Adipose tissue (tissue), 3 donors: Measurements from ENCODE around the gene KLF2. TPM values are rescaled to one million over a fixed set of nuclear protein-coding genes. Genes with fewer than 3 reads are reported as not detected.

Source experiments
- H3K27ac ChIP-seq: one replicate; pipeline ENCODE4 v1.5.1; 2013; ENCODE audit warnings: low read depth, low read length
- WGBS, 3 donors: extraction: QIAGEN DNeasy Blood & Tissue Kit; methylation state at CpG; one replicate each; pipeline ENCODE4 v1.1.7; 2013; 5-methylcytosine and 5-hydroxymethylcytosine counted together
- polyA plus RNA-seq, 3 donors: library from polyadenylated mRNA; stranded (reverse); fragments of 200-250 nt; gene quantifications; one replicate each; pipeline ENCODE4 v1.2.3, GENCODE V29; 2013
- donor health status: healthy with polysubstance abuse.
- donor health status: Bipolar disorder and iron deficiency.
- donor health status: healthy.

Gene KLF2
- polyA plus RNA-seq, 3 donors = 16.4 to 136 (median 54.7) TPM

DNA sequence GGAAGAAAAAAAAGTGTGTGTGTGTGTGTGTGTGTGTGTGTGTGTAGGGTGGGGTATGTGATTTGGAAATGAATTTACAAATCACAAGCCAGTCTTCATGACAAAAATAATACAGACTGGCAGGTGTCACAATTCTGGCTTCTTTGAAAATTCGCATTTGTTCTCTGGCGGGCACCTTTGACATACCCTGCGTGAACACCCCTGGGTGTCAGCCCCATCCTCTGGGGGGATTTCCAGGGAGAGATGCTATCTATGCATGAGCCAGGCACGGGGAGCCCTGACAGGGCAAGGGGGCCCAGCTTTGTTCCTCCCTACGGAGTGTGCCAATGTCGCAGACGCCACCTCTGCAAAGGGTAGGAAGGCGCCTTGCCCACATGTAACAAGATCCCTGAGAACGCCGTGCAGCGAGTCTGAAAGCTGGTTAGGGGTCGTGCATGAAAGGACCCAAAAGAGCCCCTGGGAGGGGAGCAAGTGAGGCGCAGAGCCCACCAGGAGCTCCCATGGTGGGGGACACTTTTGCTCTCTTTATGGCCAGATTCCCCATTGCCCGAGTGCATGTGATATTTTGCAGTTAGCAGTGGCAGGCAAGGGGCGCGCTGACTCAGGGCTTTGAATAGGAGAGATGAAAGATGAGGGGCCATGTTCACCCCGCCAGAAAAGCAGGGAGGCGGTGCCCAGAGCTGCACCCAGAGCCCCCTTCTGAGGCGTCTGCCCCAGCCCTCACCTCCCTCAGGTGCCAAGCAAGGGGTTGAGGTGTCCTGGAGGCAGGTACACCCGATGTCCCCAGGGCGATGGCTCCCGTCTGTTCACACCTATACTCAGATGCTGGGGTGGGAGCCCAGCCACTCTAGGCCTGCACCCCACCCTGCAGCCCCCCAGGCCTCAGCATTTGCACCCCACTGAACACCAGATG is 45.3 kb downstream of the KLF2 start:
- no peak overlapping the region for H3K27ac ChIP-seq
- WGBS, 3 donors = 85 to 88% (median 86%) methylated on average over 22 of the region's 22 CpGs

DNA sequence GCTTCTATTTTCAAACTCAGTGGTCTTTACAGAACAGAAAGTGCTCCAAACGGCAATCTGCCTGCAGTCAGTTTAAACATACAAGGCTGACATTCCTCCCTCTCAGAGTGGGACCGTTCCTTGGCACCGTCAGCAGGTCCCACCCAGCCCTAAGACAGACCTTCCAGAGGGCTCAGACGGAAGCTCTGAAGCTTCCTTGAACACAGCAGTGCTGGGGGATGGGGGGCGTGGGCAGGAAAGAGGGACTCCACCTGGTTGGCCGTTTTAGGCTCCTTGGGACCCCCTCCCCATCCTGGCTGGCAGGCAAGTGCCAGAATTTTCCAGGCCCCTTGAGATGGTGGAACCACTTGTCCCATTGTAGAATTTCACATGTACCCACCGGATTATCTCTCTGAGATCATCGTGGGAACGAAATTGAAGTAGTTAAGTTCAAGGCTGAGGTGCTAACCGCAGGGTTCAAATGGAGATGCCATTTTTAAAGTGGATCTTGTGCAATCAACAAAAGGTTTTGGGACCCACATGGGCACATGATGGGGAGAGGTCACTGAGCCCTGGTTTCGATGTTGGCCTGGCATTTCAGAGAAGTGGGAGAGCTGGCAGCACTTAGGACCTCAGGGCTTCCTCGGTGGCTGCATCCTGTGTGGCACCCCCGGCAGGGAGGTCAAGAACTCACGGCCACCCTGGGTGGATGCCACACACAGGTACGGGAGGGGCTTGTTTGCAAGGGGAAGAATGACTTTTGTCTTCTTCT is 46.2 kb downstream of the KLF2 start:
- no peak overlapping the region for H3K27ac ChIP-seq
- WGBS, 3 donors = 60 to 70% (median 60%) methylated on average over 15 of the region's 15 CpGs

DNA sequence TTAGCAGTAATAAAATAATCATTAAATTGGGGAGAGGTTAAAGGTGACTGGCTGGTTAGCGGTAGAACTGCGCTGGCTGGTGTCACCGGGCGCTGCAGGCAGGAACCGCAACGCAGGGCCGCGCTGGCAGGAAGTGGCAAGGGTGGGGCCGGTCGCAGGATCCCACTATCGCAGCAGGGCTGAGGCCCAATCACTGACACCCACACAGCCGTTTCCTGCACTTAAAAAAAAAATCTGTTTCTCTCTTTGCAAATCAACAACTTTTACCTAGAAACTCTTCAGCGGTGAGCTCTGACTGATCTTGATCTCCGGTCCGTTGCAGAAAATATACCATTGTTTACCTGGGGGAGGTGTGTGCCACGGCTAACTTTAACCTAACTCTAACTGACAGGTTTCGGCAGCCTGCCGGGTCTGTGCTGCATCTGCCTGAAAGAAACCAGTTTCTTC is 46.9 kb downstream of the KLF2 start:
- 32 to 63% (median 39%) methylated on average over 18 of the region's 18 CpGs for WGBS, 3 donors

DNA sequence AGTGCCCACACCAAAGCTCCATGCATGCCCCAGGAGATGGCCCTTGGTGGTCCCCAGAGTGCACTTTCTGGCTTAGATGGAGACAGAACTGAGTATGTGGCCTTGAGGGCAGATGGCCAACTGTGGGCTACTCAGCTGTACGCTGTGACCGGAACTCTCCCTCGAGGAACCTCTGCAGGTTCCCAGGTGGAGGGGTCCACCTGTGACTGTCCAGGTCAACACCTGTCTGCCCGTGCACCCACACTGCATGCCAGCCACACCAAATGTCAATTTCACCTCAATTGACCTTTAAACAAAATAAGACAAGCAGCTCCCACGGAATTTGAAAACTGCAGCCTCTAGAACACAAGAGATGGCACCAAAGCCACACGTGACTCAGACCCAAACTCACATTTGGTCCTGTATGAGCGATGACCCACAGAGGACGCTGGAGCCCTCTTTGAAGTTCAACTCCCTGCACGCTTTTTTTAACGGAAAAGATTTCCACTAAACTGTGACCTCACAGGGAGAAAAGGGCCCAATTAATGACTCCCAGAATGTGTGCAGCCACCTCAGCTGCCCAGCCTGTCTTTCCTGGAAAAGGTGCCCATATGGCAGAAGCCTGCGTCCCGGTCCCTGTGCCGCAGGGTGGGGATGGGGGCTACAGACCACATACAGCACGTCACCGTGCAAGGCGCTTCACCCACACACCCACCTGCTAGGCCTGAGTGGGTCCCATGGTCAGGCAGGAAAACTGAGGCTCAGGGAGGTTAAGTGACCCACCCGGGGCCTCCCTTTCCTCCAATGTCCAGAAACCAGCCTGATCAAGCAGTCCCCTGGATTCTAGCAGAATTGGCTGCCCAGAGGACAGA is 47.7 kb downstream of the KLF2 start:
- WGBS, 3 donors = 72 to 83% (median 79%) methylated on average over 17 of the region's 17 CpGs
- H3K27ac ChIP-seq = no peak overlapping the region

More for the DNA sequence above, 46.9 kb downstream of the KLF2 start:
- no peak overlapping the region for H3K27ac ChIP-seq

DNA sequence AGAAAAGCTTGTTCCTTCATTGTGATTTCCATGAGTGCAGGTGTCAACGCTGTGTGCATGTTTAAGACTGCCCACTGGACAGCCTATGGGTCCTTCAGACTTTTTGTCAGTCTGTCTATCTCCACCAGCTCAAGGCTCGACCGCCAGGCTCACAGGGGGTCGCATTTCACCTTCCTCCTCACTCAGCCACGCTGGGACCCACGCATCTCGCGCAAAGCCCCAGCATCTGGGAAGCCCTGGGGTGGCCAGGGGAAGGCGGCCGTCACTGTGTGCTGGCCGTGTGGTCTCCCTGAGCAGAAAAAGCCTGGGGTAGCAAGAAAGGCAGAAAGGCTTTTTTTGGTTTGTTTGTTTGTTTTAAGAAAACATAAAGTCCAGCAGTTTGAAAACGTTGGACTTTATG is 48.5 kb downstream of the KLF2 start:
- 78 to 82% (median 81%) methylated on average over 12 of the region's 12 CpGs for WGBS, 3 donors
- H3K27ac ChIP-seq = peak overlapping the region; percentile 13

DNA sequence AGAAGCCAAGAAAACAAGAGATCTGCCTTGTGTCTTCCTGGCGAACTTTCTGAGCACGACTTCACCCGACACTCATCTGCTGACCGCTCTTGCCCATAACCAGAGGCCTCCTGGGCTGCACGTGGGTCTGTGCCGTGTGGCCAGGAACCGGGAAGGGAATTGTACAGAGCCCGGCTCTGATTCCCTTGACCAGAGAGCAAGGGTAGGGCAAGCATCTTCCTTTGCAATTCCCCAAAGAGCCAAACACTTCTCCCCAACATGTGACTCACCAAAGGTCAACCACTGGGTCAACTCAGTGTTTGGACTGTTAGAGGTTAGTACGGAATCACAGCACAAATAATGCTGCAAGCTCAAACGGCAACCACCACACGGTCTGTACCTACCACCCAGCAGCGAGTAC is 48.9 kb downstream of the KLF2 start:
- 55 to 73% (median 64%) methylated on average over 12 of the region's 12 CpGs for WGBS, 3 donors

DNA sequence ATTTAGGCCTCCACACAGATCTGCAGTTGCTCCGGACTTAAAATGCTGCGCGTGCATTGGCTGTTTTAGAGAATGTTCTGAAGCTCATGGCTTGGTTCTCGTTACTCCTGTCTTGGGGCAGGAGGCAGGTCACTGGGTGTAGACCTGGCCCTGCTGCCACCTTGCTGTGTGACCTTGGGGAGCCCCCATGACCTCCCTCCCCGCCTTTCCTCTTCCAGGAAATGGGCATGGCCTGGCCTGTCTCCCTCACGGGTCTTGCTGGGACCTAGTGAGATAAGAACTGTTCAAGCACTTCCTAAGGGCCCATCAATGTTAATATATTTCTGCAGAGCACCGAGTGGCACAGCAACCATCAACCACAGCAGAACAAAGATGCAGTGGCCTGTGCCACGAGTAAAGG is 49.4 kb downstream of the KLF2 start:
- no peak overlapping the region for H3K27ac ChIP-seq
- 66 to 76% (median 69%) methylated on average over 8 of the region's 8 CpGs for WGBS, 3 donors

More for the DNA sequence above, 48.9 kb downstream of the KLF2 start:
- H3K27ac ChIP-seq = no peak overlapping the region

DNA sequence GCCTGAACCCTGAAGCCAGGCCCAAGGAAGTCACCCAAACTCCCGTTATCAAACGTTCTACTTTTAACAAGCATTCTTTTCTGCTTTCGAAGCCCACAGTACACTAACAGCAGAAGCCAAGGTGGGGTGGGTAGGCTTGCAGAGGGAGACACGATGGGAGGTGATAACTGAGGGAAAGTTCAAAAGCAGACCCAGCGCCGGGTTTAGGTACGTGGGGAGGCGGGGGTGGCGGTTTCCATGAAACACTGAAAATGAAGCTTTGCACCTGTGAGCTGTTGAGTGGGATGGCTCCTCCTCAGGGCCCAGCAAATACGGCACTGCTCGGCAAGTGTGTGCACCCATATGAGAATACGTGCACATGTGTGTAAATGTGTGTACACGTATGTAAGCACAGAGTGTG is 49.8 kb downstream of the KLF2 start:
- 88 to 89% (median 89%) methylated on average over 13 of the region's 13 CpGs for WGBS, 3 donors
- no peak overlapping the region for H3K27ac ChIP-seq

DNA sequence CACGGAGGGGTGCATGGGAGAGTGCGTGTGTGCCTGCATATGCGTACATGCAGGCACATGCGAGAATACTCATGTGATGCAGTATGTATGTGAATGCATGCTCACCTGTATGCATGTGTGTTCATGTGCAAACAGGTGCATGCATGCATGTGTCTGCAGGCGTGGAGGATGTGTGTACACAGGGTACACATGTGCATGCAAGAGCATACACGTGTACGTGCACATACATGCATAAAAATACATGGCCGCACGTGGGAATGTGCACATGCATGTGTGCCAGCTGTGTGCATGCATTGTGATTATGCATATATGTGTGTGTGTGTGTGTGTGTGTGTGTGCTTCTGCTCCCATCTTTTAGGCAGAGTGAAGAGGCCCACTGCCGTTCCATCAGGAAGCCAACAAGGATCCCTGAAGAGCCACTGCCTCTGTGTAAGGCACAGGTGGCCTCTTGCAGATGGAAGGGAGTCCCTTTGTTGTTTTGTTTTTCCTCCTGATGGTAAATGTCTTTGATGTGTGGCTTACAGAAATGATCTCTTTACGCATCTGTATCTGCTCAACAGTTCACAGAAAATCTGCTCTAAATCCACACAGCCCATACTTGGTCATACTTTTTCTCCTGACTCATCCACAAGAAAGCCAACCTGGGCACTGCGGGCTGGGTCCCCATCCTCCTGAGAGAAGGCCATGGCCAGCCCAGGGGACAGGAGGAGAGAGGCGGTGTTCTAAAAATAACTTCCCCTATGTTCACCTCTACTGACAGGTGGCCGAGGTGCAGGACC is 50.7 kb downstream of the KLF2 start:
- no peak overlapping the region for H3K27ac ChIP-seq
- WGBS, 3 donors = 93 to 95% (median 94%) methylated on average over 14 of the region's 14 CpGs

DNA sequence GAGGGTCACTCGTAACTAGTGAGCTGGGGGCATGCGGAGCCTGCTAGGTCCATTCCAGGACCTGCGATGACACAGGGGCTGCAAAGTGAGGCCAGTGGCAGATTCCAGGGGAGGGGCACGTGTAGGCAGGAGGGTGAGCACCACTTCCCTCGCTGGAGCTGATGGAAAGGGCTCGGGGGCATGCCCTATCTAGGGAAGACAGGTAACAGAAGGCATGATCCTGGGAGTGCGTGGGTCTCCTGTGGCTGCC is 51.2 kb downstream of the KLF2 start:
- WGBS, 3 donors = 81 to 99% (median 81%) methylated on average over 6 to 7 of the region's 7 CpGs
- no peak overlapping the region for H3K27ac ChIP-seq

DNA sequence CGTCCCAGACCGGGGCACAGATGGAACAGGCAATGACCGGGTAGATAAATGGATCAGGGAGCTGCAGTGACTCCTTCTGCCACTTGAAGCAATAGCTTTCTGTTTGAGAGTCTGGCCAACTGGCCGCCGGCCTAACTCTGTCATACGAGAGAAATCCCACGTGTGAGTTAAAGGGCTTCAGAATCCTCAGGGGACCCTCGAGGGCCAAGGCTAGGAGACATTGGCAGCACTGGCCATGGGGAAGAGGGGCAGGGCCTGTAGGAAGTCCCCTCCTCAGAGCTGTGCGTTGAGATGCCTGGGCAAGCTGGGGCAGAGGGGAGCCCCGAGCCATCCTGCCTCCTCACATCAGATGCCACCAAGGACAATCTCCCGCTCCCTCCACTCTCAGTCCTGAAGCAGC is 51.6 kb downstream of the KLF2 start:
- no peak overlapping the region for H3K27ac ChIP-seq
- 69 to 81% (median 72%) methylated on average over 11 of the region's 11 CpGs for WGBS, 3 donors

DNA sequence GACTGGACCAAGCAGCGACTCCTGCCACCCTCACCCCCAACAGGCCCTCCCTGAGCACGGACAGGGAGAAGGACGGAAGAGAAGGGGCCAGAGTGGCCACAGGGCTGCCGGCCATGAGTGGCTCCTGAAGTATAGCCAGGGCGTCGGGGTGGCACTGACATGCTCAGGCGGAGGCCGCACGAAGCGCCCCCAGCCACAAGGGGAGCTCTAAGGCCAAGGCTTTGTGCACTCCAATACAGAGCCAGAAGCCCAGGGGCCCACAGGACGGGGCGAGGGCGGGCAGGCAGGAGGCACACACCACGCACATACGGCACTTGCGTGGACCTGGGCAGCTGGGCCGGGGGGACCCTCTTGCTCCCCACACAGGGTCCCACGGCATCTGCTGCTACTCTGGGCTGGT is 52.0 kb downstream of the KLF2 start:
- WGBS, 3 donors = 89 to 90% (median 90%) methylated on average over 14 to 18 of the region's 18 CpGs

DNA sequence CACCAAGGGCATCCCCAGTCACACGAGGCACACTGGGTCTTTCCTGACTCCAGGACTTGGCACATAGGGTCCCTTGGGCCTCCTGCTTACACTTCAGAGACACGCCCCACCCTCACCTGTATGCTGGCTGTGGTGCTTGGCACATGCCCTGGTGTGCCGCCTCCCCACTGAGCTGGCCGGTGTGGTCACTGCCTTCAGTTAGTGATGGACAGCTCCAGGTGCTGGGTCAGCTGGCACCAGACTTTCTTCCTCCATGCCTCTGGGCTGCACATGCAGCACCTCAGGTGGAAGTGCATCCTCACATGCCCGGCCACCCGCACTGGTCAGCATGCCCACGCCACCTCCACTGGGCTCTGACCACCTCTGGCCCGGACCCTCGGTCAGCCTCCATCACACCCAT is 52.9 kb downstream of the KLF2 start:
- 95 to 96% (median 95%) methylated on average over 9 of the region's 9 CpGs for WGBS, 3 donors
- H3K27ac ChIP-seq = no peak overlapping the region

More for the DNA sequence above, 52.0 kb downstream of the KLF2 start:
- H3K27ac ChIP-seq = no peak overlapping the region

Other genes with a start within 250 kb of the KLF2 start
- gene TPM4, start 248.3 kb upstream of the KLF2 start, polyA plus RNA-seq = 100 to 1,000 TPM in 2 of 3 donors, 10 to 100 TPM in 1; 64.8 to 605 (median 330) TPM
- gene RAB8A, start 212.9 kb upstream of the KLF2 start, polyA plus RNA-seq = 10 to 100 TPM; 20.8 to 31.9 (median 27.8) TPM
- 1 to 10 TPM in 2 of 3 donors, under 1 TPM in 1; 0.56 to 4.3 (median 1.7) TPM for gene HSH2D, start 181.1 kb upstream of the KLF2 start, polyA plus RNA-seq
- gene CIB3, start 151.3 kb upstream of the KLF2 start, polyA plus RNA-seq = not detected
- gene FAM32A, start 139.4 kb upstream of the KLF2 start, polyA plus RNA-seq = 100 to 1,000 TPM in 1 of 3 donors, 10 to 100 TPM in 2; 41.8 to 107 (median 73.4) TPM
- 10 to 100 TPM; 22.2 to 92.6 (median 55.8) TPM for gene AP1M1, start 126.9 kb upstream of the KLF2 start, polyA plus RNA-seq
- 10 to 100 TPM; 12.9 to 28.0 (median 17.6) TPM for gene EPS15L1, start 147.1 kb downstream of the KLF2 start, polyA plus RNA-seq
- not detected for gene CALR3, start 171.3 kb downstream of the KLF2 start, polyA plus RNA-seq
- gene C19orf44, start 171.6 kb downstream of the KLF2 start, polyA plus RNA-seq = 1 to 10 TPM; 2.4 to 5.7 (median 3.5) TPM
- 10 to 100 TPM; 13.4 to 22.1 (median 14.5) TPM for gene CHERP, start 217.6 kb downstream of the KLF2 start, polyA plus RNA-seq
- 10 to 100 TPM; 17.1 to 26.3 (median 19.9) TPM for gene SLC35E1, start 247.6 kb downstream of the KLF2 start, polyA plus RNA-seq